Measurements from ENCODE around the gene HDDC3. TPM values are rescaled to one million over a fixed set of nuclear protein-coding genes. Genes with fewer than 3 reads are reported as not detected.

Gene HDDC3
- total RNA-seq, 4 donors from 2014 or later, result 5.1 to 7.9 (median 6.0) TPM

DNA sequence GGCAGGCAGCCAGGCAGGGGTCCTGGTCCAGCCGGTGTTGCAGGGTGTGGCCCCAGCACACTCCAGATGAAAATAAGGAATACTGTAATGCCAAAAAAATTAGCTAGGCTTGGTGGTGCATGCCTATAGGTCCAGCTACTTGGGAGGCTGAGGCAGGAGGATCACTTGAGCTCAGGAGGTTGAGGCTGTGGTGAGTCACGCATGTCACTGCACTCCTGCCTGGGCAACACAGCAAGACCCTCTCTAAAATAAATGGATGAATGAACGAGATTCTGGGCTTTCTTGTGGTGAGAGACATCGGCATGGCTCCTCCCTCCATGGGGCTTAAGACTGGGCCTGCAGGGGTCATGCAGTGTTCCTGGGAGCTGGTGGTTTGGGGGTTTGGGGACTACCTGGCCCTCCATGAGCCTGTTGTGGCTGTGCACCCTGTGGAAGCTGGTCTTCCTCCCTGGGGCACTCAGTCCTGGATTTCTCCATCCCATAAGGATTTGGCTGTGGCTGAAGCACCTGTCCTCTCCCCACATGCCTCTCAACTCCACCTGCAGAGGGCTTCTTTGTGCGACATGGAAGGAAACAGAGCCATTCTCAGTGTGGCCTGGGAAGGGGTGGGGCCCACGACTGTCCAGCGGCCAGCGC is 14.7 kb upstream of the HDDC3 start:
- peaks cover 92 to 100% (median 100%) of the 10 kb centered on the region in 4 donors for H3K36me3 ChIP-seq
- intact Hi-C loops (cut with DNase I), result no loop called here
- H3K9me3 ChIP-seq, result no peaks in the 10 kb centered on the region
- H3K4me3 ChIP-seq, result no peak overlapping the region
- TF ChIP-seq EP300 (IDR thresholded peaks at IDR 0.05) (no peak), POLR2AphosphoS5 (IDR thresholded peaks at IDR 0.05) (no peak), POLR2A (IDR thresholded peaks at IDR 0.05; ENCODE audit: low read depth) (no peak)
- TF ChIP-seq, protein P1, sequence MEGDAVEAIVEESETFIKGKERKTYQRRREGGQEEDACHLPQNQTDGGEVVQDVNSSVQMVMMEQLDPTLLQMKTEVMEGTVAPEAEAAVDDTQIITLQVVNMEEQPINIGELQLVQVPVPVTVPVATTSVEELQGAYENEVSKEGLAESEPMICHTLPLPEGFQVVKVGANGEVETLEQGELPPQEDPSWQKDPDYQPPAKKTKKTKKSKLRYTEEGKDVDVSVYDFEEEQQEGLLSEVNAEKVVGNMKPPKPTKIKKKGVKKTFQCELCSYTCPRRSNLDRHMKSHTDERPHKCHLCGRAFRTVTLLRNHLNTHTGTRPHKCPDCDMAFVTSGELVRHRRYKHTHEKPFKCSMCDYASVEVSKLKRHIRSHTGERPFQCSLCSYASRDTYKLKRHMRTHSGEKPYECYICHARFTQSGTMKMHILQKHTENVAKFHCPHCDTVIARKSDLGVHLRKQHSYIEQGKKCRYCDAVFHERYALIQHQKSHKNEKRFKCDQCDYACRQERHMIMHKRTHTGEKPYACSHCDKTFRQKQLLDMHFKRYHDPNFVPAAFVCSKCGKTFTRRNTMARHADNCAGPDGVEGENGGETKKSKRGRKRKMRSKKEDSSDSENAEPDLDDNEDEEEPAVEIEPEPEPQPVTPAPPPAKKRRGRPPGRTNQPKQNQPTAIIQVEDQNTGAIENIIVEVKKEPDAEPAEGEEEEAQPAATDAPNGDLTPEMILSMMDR (IDR thresholded peaks at IDR 0.05), result no peak
- no peaks in the 10 kb centered on the region for H3K27me3 ChIP-seq
- no peak for DNase-seq (ENCODE audit: extremely low spot score)
- H3K4me1 ChIP-seq, result no peaks in the 10 kb centered on the region
- WGBS, result 80% methylated on average over 8 of the region's 8 CpGs
- no peak overlapping the region for H3K27ac ChIP-seq (replicated peaks in 1 of 4)

DNA sequence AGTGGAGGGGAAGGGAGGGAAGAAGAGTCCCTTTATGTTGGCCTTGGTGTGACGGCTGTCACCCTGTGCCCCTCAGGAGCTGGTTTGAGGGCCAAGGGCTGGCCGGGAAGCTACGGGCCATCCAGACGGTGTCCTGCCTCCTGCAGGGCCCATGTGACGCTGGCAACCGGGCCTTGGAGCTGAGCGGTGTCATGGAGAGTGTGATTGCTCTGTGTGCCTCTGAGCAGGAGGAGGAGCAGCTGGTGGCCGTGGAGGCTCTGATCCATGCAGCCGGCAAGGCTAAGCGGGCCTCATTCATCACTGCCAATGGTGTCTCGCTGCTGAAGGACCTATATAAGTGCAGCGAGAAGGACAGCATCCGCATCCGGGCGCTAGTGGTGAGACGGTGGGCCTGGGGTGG is 14.2 kb upstream of the HDDC3 start:
- Histone ChIP-seq H3K4me1 (no peaks in the 10 kb centered on the region), H3K4me3 (no peak overlapping the region), H3K36me3 (peaks cover 91 to 100% (median 100%) of the 10 kb centered on the region in 4 donors), H3K27ac (replicated peaks in 1 of 4) (no peak overlapping the region), H3K27me3 (no peaks in the 10 kb centered on the region), H3K9me3 (no peaks in the 10 kb centered on the region)
- intact Hi-C loops (cut with DNase I), result no loop called here
- TF ChIP-seq, protein P1 (IDR thresholded peaks at IDR 0.05), result no peak
- TF ChIP-seq POLR2AphosphoS5 (IDR thresholded peaks at IDR 0.05), result no peak
- no peak for TF ChIP-seq POLR2A (IDR thresholded peaks at IDR 0.05; ENCODE audit: low read depth)
- TF ChIP-seq EP300 (IDR thresholded peaks at IDR 0.05), result no peak
- WGBS, result 87% methylated on average over 10 of the region's 16 CpGs
- DNase-seq (ENCODE audit: extremely low spot score), result no peak

DNA sequence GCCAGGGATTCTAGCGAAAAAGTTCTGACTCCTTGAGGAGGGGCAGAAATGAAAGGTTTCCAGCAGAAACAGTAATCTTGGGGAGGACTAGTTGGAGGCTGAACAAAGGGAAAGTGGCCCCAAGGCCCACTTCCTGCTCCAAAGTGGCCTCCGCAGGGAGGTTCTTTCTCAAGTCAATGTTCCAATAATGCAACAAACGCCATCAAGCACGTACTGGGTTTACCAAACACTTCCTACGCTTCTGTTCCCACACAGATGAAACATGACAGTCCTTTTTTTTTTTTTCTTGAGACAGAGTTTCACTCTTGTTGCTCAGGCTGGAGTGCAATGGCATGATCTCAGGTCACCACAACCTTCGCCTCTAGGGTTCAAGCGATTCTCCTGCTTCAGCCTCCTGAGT is 12.7 kb upstream of the HDDC3 start:
- H3K36me3 ChIP-seq, result peaks cover 92 to 100% (median 100%) of the 10 kb centered on the region in 4 donors
- no peak overlapping the region for H3K27ac ChIP-seq (replicated peaks in 1 of 4)
- H3K4me1 ChIP-seq, result no peaks in the 10 kb centered on the region
- H3K9me3 ChIP-seq, result no peaks in the 10 kb centered on the region
- WGBS, result 81% methylated on average over 7 of the region's 7 CpGs
- no peak overlapping the region for H3K4me3 ChIP-seq
- intact Hi-C loops (cut with DNase I), result no loop called here
- DNase-seq (ENCODE audit: extremely low spot score), result no peak
- no peaks in the 10 kb centered on the region for H3K27me3 ChIP-seq
- TF ChIP-seq, protein P1 (IDR thresholded peaks at IDR 0.05), result no peak
- TF ChIP-seq EP300 (IDR thresholded peaks at IDR 0.05) (no peak), POLR2AphosphoS5 (IDR thresholded peaks at IDR 0.05) (no peak)

DNA sequence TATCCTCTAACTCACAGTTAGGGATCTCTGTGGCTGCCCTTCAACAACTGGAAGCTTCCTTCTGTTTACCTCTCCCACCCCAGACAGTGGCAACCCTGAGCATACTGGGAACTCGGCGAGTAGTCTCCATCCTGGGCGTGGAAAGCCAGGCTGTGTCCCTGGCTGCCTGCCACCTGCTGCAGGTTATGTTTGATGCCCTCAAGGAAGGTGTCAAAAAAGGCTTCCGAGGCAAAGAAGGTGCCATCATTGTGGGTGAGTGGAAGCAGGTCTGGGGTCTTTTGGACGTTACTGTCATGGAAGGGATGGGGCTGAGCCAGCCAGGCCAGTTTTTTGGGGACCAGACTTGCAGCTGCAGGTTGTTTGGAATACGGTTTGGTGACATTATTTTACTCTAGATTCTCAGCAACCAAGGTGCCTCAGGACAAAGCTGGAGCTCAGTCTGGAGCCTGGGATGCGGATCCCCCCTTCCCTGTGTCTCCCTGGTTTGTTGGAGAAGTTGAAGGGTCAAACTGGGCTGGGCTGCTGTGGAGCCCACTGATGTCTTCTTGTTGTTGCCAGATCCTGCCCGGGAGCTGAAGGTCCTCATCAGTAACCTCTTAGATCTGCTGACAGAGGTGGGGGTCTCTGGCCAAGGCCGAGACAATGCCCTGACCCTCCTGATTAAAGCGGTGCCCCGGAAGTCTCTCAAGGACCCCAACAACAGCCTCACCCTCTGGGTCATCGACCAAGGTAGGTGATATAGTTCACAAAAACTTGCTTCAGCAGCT is 10.2 kb upstream of the HDDC3 start:
- WGBS, result 93% methylated on average over 12 of the region's 12 CpGs
- H3K36me3 ChIP-seq, result peaks cover 90 to 100% (median 97%) of the 10 kb centered on the region in 4 donors
- intact Hi-C loops (cut with DNase I), result no loop called here

More for the DNA sequence above, 10.2 kb upstream of the HDDC3 start:
- H3K4me3 ChIP-seq, result no peak overlapping the region
- H3K27me3 ChIP-seq, result no peaks in the 10 kb centered on the region
- no peaks in the 10 kb centered on the region for H3K4me1 ChIP-seq
- H3K9me3 ChIP-seq, result no peaks in the 10 kb centered on the region
- TF ChIP-seq, protein P1 (IDR thresholded peaks at IDR 0.05), result no peak
- no peak for TF ChIP-seq POLR2A (IDR thresholded peaks at IDR 0.05; ENCODE audit: low read depth)
- TF ChIP-seq EP300 (IDR thresholded peaks at IDR 0.05), result no peak
- no peak for TF ChIP-seq POLR2AphosphoS5 (IDR thresholded peaks at IDR 0.05)
- no peak for DNase-seq (ENCODE audit: extremely low spot score)
- no peak overlapping the region for H3K27ac ChIP-seq (replicated peaks in 1 of 4)

Measured in esophagus muscularis mucosa (tissue), 4 donors.